ENCODE data around the gene DMAP1. TPM values are rescaled to one million over a fixed set of nuclear protein-coding genes. Genes with fewer than 3 reads are reported as not detected.

The DMAP1 gene
- total RNA-seq, 2 donors from 2014 or later, result 23.0 to 32.1 TPM

DNA sequence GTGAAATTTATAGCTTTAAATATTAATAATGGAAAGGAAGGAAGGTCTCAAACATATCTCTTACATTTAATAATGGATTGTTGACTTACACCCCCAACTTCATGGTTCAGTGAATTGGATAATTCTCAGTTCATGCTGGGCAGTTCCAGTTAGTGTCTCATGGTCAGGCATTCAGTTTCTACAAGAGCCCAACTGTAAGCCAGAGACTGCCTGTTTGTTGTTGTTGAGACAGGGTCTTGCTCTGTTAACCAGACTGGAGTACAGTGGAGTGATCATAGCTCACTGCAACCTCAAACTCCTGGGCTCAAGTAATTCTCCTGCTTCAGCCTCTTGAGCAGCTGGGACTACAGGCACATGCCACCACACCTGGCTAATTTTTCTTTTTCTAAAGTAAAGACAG, 5.0 kb upstream of the DMAP1 start:
- Histone ChIP-seq H3K4me1 (peaks cover 0 to 7% of the 10 kb centered on the region in 2 donors), H3K4me3 (no peak overlapping the region), H3K27me3 (no peaks in the 10 kb centered on the region), H3K27ac (no peak overlapping the region), H3K36me3 (no peaks in the 10 kb centered on the region), H3K9me3 (no peaks in the 10 kb centered on the region)
- DNase-seq (ENCODE audit: low spot score), result no peak
- TF ChIP-seq CTCF (IDR thresholded peaks at IDR 0.05), result no peak

DNA sequence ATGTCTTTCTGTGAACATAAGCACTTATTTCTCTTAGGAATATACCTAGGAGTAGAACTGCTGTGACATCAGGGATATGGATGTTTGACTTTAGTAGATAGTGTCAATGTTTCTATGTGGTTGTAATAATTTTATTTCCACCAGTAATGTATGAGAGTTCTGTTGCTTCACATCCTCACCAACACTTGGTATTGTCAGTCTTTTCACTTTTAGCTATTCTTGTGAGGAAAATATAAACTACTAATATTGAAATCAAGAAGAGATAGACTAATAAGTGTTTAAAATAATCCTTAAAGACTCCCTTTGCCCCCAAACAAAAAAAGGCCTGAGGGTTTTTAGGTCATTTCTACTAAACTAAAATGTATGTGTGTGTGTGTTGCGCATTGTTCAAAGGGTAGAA, 2.7 kb upstream of the DMAP1 start:
- DNase-seq (ENCODE audit: low spot score), result no peak
- H3K36me3 ChIP-seq, result no peaks in the 10 kb centered on the region

GRCh38 chr1:44212355-44213221, 683 bp upstream of the DMAP1 start:
- H3K27ac ChIP-seq, result peak overlapping the region; percentile 73 to 84
- no peaks in the 10 kb centered on the region for H3K9me3 ChIP-seq
- no peak for TF ChIP-seq CTCF (IDR thresholded peaks at IDR 0.05)
- DNase-seq (ENCODE audit: low spot score), result no peak
- H3K27me3 ChIP-seq, result no peaks in the 10 kb centered on the region
- peak overlapping the region; percentile 83 to 93 for H3K4me3 ChIP-seq
- no peaks in the 10 kb centered on the region for H3K36me3 ChIP-seq
- peaks cover 0 to 19% of the 10 kb centered on the region in 2 donors for H3K4me1 ChIP-seq

More for the DNA sequence above, 2.7 kb upstream of the DMAP1 start:
- Histone ChIP-seq H3K27me3 (no peaks in the 10 kb centered on the region), H3K9me3 (no peaks in the 10 kb centered on the region), H3K4me3 (no peak overlapping the region), H3K4me1 (peaks cover 0 to 19% of the 10 kb centered on the region in 2 donors), H3K27ac (no peak overlapping the region)
- TF ChIP-seq CTCF (IDR thresholded peaks at IDR 0.05), result no peak

DNA sequence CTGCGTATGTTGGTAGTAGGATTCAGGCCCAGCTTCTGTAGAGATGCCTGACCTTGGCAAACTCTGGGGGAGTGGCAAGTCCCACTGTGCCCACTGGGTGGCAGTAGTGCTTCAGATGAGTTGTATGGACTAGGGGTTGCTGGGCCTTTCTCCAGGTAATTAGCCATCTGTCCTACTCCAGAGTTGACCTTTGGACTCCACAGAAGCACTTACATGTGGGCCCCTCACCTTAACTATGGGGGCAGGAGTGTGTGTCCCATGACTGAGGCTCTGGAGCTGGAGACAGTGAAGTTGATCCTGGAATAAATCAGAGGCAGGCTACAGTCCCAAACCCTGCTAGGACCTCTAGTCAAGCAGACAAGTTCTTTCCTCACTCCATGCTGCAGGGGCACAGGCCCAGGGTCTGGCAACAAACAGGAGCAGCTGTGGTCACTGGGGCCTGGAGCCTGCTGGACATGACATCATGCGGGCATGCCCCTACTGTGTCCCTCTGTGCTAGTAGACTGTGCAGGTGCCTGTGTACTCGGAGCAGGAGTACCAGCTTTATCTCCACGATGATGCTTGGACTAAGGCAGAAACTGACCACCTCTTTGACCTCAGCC, 4.6 kb downstream of the DMAP1 start:
- TF ChIP-seq CTCF (IDR thresholded peaks at IDR 0.05), result peak; percentile 83 to 93
- Histone ChIP-seq H3K27me3 (no peaks in the 10 kb centered on the region), H3K4me3 (no peak overlapping the region), H3K27ac (no peak overlapping the region), H3K36me3 (peaks cover 38% of the 10 kb centered on the region), H3K4me1 (peaks cover 0 to 13% of the 10 kb centered on the region in 2 donors), H3K9me3 (no peaks in the 10 kb centered on the region)
- peak; percentile 86 for DNase-seq (ENCODE audit: low spot score)

- H3K36me3 ChIP-seq, result peaks cover 38% of the 10 kb centered on the region
- no peak for DNase-seq (ENCODE audit: low spot score)
Measured at GRCh38 chr1:44218503-44219300, 5.4 kb downstream of the DMAP1 start.

More at GRCh38 chr1:44218503-44219300, 5.4 kb downstream of the DMAP1 start:
- no peaks in the 10 kb centered on the region for H3K27me3 ChIP-seq
- H3K27ac ChIP-seq, result no peak overlapping the region
- no peak overlapping the region for H3K4me3 ChIP-seq
- H3K9me3 ChIP-seq, result no peaks in the 10 kb centered on the region
- H3K4me1 ChIP-seq, result peaks cover 0 to 12% of the 10 kb centered on the region in 2 donors
- TF ChIP-seq CTCF (IDR thresholded peaks at IDR 0.05), result no peak
